NT2/D1 (cell line): ENCODE results near the gene BNC2.

ENCODE experiments used
- SUZ12 ChIP-seq: IDR thresholded peaks from 2 replicates; pipeline ENCODE4 v1.6.1; 2011; ENCODE audit not compliant: insufficient read length, insufficient read depth; ENCODE audit errors: extremely low read depth
- YY1 ChIP-seq: IDR thresholded peaks from 2 replicates; pipeline ENCODE4 v1.6.1; 2011; ENCODE audit not compliant: insufficient read length, insufficient read depth
- ZNF274 ChIP-seq: IDR thresholded peaks from 2 replicates; pipeline ENCODE4 v1.6.1; 2011; ENCODE audit warnings: mild to moderate bottlenecking, low read depth, low read length

DNA sequence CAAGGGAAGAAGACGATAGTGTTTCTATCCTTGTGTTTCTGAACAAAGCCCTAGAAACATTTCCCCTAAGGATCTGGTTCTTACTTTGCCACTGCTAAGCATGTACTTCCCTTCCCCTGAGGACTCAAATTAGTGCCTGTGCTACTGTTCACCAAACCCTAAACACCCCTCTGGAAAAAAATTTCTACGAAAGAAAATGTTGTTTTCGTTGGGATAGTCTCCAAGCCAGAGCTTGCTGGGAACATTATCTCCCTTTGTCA is 294.6 kb downstream of the BNC2 start:
- TF ChIP-seq SUZ12 (no peak), YY1 (no peak), ZNF274 (no peak)
